ENCODE measurements around the gene DKK3.

The DKK3 gene

DNA sequence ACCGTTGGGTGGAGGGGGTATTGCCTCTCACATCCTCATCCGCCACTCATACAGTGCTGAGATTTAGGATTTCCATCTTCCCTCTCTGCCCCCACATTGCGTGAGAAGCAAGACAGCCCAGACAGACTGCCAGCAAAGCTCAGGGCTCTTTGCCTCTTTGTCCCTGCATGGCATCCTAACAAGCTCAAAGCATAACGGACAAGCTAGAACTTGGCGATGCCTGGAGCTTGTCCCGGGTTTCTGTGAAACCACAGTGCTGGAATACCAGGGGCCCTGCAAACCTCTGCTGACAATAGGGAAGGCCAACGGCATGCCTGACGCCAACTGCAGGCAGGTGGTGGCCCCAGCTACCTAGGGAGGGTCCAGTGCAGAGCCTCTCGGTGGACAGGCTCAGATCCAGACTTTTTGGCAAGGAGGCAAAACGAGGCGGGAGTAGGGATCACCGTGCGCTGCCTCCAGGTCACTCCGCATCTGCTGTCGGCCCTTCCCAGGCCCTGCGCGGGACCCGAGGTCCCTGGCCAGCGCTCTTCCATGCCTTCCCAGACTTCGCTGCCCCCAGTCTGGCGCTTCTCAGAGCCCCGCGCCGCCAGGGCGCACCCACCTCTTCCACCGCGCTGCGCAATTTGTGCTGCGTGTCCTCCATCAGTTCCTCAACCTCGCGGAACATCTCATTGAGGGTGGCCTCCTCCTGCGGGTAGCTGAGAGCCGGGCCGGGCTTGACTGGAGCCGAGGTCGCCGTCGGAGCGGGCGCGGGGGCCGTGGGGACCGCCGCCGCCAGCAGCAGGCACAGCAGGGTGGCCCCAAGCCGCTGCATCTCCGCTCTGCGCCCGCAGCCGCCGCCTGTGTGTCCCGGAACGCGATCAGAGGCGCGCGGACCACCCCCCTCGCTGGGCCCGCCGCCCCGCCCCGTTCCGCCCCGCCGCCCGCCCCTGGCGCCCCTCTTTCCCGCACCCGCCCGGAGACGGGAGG is at the start of gene DKK3:
DKK3 (minus strand) TSS at position 858 of the 969 bp plus-strand sequence; CDS start at position 814, 44 bp downstream.
- Mint-ChIP-seq H3K4me1 (peaks cover 4% of the 10 kb centered on the region), H3K9me3 (no peaks in the 10 kb centered on the region), H3K4me3 (peak within 1 kb of the TSS; percentile 9), H3K27me3 (peaks cover 75% of the 10 kb centered on the region), H3K36me3 (no peaks in the 10 kb centered on the region), H3K27ac (no peak within 1 kb of the TSS)
- no peak for ATAC-seq

- Mint-ChIP-seq H3K27me3 (peaks cover 16% of the 10 kb centered on the region), H3K4me1 (no peaks in the 10 kb centered on the region), H3K9me3 (peaks cover 3% of the 10 kb centered on the region), H3K27ac (no peak overlapping the region), H3K4me3 (no peak overlapping the region), H3K36me3 (no peaks in the 10 kb centered on the region)
- no peak for ATAC-seq
Observed at GRCh38 chr11:12057299-12057980, 49.0 kb upstream of the DKK3 start.

GRCh38 chr11:12056119-12056518 is 47.7 kb upstream of the DKK3 start:
- ATAC-seq = no peak

GRCh38 chr11:12053606-12054361 is 45.4 kb upstream of the DKK3 start:
- Mint-ChIP-seq H3K4me1 (no peaks in the 10 kb centered on the region), H3K4me3 (no peak overlapping the region), H3K27me3 (no peaks in the 10 kb centered on the region), H3K36me3 (no peaks in the 10 kb centered on the region), H3K27ac (no peak overlapping the region), H3K9me3 (peaks cover 3% of the 10 kb centered on the region)
- ATAC-seq = no peak

More at GRCh38 chr11:12056119-12056518, 47.7 kb upstream of the DKK3 start:
- no peak overlapping the region for H3K4me3 Mint-ChIP-seq
- H3K9me3 Mint-ChIP-seq = peaks cover 3% of the 10 kb centered on the region
- H3K27ac Mint-ChIP-seq = no peak overlapping the region
- H3K27me3 Mint-ChIP-seq = peaks cover 3% of the 10 kb centered on the region
- no peaks in the 10 kb centered on the region for H3K4me1 Mint-ChIP-seq
- no peaks in the 10 kb centered on the region for H3K36me3 Mint-ChIP-seq

DNA sequence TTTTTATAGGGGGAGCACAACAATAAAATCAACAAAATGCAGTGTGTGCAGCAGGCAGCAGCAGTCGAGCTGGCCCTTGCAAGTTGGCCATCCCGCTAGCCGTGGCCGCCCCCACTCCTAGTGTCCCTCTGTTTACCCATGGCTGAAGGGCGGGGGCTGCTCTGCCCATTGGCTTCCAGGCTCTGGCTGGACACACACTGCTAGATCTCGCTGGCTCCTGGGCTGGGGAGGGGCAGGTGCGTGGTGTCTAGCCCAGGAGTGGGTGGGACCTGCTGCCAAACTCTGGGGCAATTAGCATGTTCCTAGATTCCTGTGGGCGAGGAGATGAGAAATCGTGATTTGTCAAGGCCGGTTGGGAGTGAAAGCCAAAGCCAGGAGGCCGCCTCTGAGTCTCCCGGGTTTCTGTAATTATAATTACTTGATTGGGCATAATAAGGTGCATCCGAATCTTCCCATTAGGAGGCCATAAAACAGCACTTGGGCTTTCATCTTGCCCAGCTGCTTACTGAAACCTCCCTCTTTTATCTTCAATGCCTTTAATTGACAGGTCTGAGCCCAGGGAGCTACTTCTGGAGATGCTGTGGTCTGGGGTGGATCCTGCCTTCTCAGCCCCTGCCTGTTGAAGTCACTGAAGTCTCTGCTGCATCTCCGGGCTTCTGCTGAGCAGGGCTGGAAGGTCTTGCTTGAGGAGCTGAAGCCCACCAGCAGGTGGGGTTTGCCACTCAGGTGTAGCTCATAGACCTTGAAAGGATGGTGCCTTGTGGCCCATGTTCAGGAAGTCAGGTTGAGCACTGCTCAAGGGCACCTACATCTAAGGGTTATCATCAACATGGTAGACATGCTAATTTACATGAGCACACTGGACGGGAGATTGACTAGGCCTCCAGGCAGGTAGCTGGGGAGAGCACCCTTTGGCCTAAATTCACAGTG is 44.5 kb upstream of the DKK3 start:
- no peaks in the 10 kb centered on the region for H3K4me1 Mint-ChIP-seq
- no peaks in the 10 kb centered on the region for H3K36me3 Mint-ChIP-seq
- H3K9me3 Mint-ChIP-seq = peaks cover 3% of the 10 kb centered on the region
- no peak for ATAC-seq
- no peak overlapping the region for H3K4me3 Mint-ChIP-seq
- no peaks in the 10 kb centered on the region for H3K27me3 Mint-ChIP-seq
- no peak overlapping the region for H3K27ac Mint-ChIP-seq

GRCh38 chr11:12051287-12051662 is 42.8 kb upstream of the DKK3 start:
- Mint-ChIP-seq H3K27ac (no peak overlapping the region), H3K4me3 (no peak overlapping the region), H3K4me1 (no peaks in the 10 kb centered on the region), H3K9me3 (no peaks in the 10 kb centered on the region), H3K36me3 (no peaks in the 10 kb centered on the region), H3K27me3 (peaks cover 15% of the 10 kb centered on the region)
- no peak for ATAC-seq

- H3K27ac Mint-ChIP-seq = no peak overlapping the region
- H3K27me3 Mint-ChIP-seq = peaks cover 16% of the 10 kb centered on the region
- no peaks in the 10 kb centered on the region for H3K9me3 Mint-ChIP-seq
- H3K36me3 Mint-ChIP-seq = no peaks in the 10 kb centered on the region
- H3K4me3 Mint-ChIP-seq = no peak overlapping the region
- H3K4me1 Mint-ChIP-seq = no peaks in the 10 kb centered on the region
- no peak for ATAC-seq
Observed at GRCh38 chr11:12050470-12051286, 42.3 kb upstream of the DKK3 start.

DNA sequence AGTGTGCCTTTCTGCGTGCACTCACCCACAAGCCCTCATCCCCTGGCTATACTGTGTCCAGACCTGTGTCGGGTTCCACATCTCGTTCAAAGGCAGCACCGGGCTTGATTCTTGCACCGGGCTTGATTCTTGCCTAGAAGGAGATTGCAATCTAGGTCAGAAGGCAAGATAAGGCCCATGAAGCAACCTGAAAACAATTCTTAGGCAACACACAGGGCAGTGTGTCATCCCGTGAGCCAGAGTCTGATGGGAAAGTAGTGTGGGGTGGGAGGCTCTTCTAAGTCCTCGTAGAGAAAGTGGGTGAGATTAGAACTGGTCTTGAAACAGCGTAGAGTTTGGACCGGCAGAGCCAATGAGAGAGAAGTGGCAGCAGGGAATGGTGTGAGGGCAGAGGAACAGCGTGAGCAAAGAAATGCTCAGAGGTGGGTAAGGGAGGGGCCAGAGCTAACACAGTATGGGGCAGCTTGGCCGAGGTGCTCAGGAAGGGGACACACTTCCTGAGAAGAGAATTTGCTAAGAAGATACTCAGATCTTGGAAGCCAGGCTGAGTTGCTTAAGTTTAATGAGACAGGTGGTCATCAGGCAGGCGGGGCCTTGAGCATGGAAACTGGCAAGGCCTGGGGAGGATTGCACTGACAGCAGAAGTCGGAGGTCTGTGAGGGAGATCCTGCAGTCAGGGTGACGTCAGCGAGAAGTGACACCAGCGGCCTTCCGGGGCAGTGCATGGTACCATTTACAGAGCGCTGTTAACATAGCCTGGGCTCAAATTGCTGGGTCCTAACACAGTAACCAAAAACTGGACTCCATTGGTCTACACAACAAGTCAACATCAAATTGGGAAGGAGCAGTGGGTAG is 40.7 kb upstream of the DKK3 start:
- Mint-ChIP-seq H3K36me3 (no peaks in the 10 kb centered on the region), H3K9me3 (no peaks in the 10 kb centered on the region), H3K4me1 (no peaks in the 10 kb centered on the region), H3K4me3 (no peak overlapping the region), H3K27me3 (peaks cover 26% of the 10 kb centered on the region), H3K27ac (no peak overlapping the region)
- no peak for ATAC-seq

GRCh38 chr11:12046636-12047236 is 38.3 kb upstream of the DKK3 start:
- ATAC-seq = no peak
- Mint-ChIP-seq H3K9me3 (peaks cover under 1% of the 10 kb centered on the region), H3K4me1 (no peaks in the 10 kb centered on the region), H3K4me3 (no peak overlapping the region), H3K27me3 (peaks cover 28% of the 10 kb centered on the region), H3K27ac (no peak overlapping the region), H3K36me3 (no peaks in the 10 kb centered on the region)

DNA sequence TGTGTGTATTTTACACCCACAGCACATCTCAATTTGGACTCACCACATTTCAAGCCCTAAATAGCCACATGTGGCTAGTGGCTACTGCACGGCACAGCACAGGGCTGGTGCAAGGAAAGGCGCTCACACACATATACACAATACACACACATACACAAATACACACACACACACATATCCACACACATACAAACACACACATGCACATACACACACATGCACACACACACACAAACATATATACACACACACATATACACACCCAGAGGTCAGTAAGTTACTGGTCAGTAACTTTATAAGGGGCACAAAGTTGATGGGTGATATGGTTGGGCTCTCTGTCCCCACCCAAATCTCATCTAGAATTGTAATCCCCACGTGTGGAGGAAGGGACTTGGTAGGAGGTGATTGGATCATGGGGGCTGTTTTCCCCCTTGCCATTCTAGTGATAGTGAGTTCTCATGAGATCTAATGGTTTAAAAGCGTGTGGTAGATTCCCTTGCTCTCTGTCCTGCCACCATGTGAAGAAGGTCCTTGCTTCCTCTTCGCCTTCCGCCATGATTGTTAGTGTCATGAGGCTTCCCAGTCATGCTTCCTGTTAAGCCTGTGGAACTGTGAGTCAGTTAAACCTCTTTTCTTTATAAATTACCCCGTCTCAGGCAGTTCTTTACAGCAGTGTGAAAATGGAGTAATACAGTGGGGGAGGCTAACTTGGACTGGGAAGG is 37.6 kb upstream of the DKK3 start:
- Mint-ChIP-seq H3K4me3 (no peak overlapping the region), H3K9me3 (peaks cover 4% of the 10 kb centered on the region), H3K4me1 (no peaks in the 10 kb centered on the region), H3K36me3 (no peaks in the 10 kb centered on the region), H3K27me3 (peaks cover 28% of the 10 kb centered on the region), H3K27ac (no peak overlapping the region)
- no peak for ATAC-seq

- Mint-ChIP-seq H3K36me3 (no peaks in the 10 kb centered on the region), H3K27me3 (peaks cover 28% of the 10 kb centered on the region), H3K4me1 (no peaks in the 10 kb centered on the region), H3K27ac (no peak overlapping the region), H3K9me3 (peaks cover 4% of the 10 kb centered on the region), H3K4me3 (no peak overlapping the region)
- no peak for ATAC-seq
Observed at GRCh38 chr11:12044799-12045198, 36.4 kb upstream of the DKK3 start.
